GM19351 (cell line): ENCODE measurements around the gene SORCS2.

Experiments
- ATAC-seq: cut with Tn5 transposase; IDR thresholded peaks from one replicate; pipeline ENCODE4 v1.9.1; 2021; ENCODE audit warnings: mild to moderate bottlenecking, moderate library complexity; ENCODE audit not compliant: unreplicated experiment

The SORCS2 gene

DNA sequence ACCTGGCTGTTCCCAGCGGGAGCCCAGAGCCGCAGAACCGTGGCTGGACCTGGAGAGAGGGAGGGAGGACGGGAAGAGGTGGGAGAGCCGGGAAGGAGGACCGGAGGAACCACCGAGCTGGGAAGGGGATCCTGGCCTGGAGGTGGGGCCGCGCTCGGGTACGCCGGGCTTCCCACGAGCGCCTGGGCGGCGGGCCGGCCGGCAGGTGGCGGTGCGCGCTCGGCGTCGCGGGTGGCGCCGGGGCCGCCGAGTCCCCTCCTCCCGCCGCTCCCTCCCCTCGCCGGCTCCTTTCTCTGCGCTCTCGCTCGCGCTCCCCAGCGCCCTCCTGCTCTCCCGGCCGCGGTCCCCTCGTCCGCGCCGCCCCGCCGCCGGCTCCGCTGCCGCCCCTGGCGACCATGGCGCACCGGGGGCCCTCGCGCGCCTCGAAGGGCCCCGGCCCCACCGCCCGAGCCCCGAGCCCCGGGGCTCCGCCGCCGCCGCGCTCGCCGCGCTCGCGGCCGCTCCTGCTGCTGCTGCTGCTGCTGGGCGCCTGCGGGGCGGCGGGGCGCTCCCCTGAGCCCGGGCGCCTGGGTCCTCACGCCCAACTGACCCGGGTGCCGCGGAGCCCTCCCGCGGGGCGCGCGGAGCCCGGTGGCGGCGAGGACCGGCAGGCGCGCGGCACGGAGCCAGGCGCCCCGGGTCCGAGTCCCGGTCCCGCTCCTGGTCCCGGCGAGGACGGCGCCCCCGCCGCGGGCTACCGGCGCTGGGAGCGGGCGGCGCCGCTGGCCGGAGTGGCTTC is at the start of gene SORCS2:
Gene SORCS2 (plus strand): TSS at position 287 of the 778 bp plus-strand sequence.
- ATAC-seq = peak; percentile 73

DNA sequence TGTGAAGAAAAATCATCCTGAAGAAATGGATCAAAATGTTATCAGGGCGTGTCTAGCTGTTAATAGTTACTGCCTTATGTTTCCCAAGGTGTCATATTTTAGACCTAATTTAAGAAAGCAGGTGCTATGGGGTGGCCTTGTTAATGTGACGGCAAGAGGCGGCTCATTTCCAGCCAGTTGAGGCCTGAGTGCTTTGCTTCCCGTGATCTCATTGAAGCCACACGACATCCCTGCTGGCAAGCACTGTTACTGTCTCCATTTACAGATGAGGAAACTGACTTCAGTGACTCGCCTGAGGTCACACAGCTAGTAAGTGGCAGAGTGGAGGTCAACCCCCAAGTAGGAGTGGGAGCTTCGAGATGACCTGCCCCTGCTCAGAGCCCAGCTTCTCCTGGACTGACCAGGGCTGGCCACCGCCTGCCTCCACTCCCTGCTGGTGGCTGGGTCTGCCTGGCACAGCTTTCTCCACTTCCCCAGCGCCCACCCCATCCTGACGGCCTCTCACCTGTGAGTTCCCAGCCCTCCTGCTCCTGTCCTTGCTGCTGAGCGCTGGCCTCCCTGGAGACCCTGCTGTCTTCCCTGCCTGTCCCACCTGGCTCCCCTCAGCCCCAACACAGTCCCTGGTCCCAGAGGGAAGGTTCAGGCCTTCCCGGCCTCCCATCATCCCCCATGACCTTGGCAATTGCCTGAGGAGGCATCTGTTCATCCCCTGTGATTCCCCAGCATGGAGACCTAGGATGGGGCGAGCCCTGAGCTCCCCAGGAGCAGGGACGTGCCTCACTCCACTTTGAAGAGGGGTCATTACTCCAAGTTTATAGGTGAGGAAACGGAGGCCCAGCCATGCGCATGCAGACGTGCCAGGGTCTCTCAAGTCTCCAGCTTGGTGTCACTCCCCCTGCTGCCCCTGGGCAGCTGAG is 47.7 kb upstream of the SORCS2 start:
- ATAC-seq = no peak

DNA sequence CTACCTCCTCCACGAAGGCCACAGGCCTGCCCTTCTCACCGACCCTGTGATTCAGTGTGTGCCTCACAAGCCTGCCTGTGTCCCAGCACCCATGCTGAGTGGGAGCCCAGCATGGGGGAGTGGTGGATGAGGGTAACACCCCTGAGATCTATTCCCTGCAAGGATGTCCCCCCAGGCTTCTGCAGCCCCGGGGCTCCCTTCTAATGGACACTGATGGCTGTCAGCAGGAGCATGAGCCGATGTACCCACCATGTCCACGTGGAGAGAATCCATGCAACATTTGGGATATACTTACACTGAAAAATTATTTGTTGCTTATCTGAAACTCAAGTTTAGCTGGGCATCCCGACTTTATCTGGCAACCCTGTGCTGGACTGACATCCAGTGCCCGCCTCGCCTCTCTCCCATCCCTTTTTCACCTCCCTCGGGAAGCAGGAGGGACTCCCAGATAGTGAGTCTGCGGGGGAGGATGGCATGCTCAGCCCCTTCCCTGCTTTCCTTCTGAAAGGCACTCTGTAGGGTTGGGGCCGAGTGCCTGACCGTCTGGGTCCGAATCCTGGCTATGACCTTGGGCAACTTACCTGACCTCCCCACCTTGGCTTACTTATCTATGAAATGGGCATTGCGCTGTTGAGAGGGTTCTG is 46.9 kb upstream of the SORCS2 start:
- no peak for ATAC-seq

DNA sequence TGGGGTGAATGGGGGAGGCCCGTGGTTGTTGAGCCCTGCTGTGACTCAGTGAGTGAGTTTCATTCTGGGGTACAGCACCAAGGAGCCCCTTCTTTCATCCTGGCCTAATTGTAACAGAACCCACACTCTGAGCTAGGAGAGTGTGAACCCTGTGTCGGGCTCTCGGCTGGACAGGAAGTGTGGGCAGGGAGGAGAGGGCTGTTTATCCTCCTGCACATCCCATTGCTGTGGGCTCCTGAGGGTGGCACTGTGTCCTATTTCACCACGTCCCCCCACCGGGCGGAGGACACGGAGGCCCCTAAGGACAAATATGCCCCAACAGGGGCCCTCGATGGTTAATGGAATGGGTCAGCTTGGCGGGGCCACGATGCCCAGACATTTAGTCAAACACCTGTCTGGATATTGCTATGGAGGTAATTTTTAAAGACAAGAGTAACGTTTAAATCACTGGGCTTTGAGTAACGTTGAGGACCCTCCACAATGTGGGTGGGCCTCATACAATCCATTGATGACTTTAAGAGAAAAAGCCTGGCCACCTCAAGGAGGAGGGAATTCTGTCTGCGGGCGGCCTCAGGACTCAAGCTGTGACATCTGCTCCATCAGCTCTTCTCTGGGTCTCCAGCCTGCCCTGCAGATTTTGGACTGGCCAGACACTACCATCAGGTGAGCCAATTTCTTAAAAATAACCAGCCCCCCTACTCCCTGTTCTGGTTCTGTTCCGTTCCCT is 46.1 kb upstream of the SORCS2 start:
- ATAC-seq = no peak

DNA sequence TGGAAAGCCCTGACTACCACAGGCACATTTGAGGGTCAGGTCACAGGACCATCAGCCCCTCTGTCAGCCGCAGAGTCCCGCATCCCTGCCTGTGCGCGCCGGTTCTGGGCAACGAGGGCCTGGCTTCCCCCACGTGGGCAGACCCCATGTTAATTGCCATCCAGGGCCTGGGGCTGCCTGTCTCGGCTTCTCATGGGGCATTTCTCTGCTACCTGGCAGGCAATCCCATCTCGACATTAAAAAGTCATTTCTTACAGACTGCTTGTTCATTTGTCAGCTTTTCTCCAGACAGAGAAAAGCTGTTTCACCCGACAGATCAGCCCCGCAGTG is 45.6 kb upstream of the SORCS2 start:
- no peak for ATAC-seq

DNA sequence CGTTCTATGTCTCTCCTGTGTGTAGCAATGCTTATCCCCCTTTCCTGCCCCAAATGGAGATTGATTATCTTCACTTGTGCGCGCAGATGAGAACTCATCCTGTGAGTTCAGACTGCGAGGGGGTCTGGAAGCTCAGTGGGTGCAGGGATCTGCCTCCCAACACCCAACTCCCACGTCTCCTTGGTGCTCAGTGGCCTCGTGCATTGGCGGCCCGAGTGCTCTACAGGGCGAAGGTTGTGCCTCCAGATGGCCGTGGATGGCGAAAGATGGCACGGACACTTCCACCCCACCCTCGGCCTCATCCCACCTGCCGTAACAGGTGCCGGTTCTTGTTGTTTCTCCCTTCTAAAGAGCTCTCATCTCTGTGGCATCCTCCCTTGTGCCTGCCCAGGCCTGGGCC is 45.1 kb upstream of the SORCS2 start:
- no peak for ATAC-seq

DNA sequence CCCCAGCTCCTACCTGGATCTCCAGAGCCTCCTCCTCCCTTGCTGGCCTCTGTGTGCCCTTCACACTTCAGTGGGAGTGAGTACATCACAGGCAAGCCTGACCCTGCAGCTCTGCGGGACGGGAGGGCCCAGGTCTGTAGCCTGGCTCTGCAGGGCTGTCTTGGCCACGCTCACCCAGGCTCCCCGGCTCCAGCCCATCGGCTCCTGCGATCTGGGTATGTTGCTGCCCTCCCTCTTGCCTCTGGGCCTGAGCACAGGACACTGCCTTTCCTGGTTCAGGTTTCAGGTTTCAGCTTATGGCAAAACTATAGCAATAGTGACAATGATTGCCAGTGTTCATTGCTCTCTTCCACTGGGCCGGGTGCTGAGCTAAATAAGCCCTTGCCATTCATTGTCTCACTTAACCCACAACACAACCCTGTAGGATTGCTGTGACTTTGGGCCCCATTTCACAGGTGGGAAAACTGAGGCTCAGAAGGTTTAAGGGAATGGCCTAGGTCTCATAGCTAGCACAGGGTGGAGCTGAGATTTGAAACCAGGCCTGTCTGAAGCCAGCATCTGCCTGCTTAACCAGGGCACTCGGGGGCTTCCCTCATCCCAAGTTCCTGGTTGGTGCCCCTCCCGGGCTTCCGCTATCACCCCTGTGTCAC is 44.6 kb upstream of the SORCS2 start:
- ATAC-seq = no peak

DNA sequence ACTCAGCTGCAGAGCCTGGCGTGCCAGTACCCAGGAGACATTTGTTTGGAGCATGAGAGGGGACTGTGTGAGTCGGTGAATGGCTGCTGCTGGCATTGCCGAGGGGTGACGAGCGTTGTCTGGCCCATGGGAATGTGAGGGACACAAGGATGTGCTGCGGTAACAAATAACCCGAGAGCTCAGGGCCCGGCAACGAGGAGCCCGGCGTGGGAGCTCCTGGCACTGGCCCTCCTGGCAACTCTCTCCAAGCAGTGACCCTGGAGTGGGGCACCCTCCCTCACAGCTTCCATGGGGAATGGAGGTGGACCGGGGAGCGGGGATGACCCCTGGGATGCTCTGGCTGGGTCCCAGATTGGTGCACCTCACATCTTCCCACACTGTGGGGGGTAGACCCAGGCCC is 44.0 kb upstream of the SORCS2 start:
- ATAC-seq = no peak

DNA sequence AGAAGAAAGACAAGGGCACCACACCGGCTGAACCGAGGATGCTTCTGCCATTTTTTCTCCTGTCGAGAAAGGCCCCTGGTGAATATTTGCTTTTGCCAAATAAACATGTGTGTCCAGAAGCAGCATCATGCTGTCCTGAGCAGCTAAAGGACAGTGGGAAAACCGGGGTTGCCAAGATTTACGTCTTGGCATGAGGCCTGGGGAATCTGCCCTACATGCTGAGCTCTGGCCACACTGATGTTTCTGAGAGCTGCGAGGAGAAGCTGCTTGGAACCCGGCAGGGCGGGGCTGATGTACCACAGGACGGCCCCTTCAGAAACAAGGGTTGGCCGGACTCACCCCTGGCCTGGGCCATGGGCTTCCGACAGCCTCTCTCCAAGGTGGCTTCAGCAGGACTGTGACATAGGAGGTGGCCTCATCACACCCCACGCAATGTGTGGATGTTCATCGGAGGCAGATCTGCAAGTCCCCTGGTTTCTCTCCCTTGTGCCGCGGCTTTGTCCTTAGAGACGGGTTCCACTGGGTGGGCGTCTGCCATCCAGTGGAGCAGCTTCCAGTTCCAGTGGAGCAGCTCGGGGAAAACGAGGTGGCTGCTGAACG is 42.2 kb upstream of the SORCS2 start:
- ATAC-seq = no peak

DNA sequence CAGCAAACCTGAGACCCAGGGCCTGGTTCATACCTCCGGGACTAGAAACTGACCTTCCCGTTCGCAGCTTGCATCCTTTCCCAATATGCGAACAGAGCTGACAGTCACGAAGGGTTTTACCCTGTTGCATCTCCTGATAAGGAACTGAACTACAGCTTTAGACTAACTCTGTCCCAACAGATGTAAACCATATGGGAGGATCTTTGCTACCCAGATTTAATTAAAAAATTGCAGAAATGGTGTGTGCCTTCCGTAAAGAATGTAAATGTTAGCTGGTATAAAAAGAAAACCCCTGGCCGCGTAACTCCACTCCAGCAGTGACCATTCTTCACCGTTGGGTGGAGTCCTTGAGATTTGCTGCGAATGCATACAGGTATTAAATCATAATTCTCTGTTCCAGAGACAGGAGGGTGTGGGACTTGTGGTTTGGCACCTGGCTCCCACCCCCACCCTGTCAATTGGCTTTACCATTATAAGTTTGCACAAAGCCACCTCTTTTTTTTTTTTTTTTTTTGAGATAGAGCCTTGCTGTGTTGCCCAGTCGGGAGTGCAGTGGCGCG is 40.6 kb upstream of the SORCS2 start:
- ATAC-seq = no peak

DNA sequence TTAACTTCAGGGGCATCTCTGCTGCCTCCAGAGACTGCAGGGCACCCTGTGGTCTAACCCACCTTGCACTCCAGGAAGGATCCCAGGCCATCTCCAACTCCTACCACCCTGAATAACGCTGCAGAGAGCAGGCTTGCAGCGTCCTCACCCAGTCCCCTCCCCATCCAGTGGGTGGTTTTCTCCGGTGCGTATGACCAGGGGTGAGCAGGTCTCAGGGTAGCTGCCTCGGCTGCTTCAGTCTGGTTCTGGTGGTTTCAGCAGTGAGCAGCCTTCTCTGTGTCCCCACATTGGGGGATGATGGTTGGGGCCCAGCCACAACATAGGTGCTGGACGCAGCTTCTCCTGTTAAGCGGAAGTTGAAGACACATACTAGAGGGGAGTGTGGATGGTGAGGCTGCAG is 38.6 kb upstream of the SORCS2 start:
- ATAC-seq = no peak

DNA sequence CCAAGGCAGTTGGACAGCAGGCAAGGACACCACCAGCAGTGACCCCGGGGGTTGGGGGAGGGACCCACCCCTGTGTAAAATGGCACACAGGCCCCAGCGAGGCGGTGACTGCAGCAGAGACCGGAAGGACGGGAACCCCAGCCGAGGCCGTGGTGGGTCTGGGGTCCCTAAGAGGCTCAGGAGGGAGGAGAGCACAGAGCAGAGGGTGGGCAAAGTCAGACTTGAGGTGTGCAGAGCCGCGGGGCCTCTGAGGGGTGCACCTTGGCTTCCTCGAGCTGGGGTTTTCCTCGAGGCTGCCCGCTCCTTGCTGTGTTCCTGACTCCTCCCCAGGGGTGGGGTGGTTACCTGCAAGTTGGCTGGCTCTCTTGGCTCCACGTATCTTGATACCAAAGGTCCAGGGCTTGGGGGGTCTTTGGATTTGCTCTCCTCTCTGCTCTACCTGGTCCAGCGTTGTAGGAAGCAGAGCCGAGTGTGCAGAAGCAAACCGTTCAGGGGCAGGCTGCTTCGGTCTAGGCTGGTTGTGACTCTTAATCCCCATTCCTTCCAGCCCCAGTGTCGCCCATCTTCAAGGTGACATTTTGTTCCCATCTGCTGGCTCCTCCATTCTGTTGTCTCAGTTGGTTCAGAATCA is 37.9 kb upstream of the SORCS2 start:
- no peak for ATAC-seq

DNA sequence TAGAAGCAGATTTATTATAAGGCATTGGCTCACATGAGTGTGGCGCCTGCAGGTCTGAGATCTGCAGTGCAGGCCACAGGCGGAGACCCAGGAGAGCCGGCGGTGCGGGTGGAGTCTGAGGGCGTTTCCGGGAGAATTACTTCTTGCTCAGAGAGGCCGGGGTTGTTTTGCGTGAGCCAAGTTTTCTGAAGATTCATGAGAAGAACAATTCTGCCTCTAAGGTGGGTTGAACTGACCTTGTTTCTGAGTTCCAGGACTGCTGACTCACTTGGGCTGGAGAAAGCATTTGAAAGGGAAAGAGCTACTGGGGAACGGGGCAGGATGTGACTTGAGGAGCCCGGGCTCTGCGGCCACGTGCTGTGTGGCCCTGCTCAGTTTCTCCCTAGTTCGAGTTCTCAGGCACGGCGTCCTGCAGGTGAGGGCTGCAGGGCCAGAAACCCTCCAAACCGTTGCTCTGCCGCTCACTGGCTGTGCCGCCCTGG is 36.7 kb upstream of the SORCS2 start:
- ATAC-seq = no peak

DNA sequence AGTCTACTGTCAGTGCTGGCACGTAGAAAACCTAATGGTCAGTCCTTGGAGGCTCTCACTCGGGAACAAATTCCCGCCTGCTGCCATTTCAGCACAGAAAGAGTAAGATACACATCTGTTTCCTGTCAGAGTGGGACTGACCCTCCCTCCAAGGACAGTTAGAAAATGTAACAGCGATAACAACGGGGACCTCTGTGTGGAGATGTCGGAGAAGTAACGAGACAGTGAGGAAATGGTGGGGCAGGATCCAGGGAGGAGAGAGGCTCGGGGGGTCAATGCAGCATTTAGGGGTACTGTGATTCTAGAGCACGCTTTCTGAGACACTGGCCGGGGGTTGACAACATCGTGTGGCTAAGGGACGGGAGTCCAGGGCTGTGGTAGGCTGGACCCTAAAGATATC is 36.0 kb upstream of the SORCS2 start:
- ATAC-seq = no peak

DNA sequence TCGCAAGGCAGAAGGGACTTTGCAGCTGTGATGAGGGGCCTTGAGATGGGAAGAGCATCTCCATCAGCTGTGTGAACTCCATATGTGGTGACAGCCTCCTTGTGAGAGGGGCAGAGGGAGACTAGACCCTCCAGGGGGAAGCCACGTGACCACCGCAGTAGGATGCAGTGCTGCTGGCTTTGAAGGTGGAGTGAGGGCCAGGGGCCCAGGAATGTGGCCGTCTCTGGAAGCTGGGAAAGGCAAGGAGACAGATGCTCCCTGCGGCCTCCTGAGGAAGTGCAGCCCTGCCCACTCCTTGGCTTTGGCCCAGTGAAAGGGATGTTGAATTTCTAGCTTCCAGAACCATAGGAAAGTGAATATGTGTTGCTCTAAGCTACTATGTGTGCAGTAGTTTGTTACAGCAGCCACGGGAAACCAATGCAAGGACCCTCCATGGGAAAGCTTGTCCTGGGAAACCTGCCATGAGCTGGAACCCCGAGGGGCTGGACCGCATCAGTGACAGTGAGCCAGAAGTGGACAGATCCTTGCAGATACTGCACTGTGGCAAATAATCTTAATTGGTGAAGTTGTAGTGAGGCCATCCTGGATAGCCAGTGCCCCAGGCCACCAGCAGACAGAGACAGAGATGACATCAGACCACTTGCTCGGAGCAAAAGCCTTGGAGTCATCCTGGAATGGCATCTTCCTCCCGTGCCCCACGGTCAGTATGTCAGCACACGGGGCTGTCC is 35.4 kb upstream of the SORCS2 start:
- ATAC-seq = no peak

DNA sequence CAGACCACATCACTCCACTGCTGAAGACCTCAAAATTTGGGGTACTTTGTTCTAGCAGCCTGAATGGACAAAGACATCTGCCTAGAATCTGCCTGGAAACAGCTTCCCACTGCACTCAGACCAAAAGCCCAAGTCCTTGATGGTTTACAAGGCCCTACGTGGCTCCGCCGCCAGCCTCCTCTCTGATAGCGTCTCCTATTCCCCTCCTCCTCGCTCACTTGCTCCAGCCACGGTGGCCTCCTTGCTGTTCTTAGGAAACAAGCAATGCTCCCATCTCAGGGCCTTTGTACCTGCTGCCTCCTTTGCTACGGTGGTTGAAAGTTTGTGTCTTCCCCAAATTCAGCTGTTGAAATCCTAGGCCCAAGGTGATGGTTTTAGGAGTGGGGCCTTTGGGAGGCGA is 34.7 kb upstream of the SORCS2 start:
- no peak for ATAC-seq

DNA sequence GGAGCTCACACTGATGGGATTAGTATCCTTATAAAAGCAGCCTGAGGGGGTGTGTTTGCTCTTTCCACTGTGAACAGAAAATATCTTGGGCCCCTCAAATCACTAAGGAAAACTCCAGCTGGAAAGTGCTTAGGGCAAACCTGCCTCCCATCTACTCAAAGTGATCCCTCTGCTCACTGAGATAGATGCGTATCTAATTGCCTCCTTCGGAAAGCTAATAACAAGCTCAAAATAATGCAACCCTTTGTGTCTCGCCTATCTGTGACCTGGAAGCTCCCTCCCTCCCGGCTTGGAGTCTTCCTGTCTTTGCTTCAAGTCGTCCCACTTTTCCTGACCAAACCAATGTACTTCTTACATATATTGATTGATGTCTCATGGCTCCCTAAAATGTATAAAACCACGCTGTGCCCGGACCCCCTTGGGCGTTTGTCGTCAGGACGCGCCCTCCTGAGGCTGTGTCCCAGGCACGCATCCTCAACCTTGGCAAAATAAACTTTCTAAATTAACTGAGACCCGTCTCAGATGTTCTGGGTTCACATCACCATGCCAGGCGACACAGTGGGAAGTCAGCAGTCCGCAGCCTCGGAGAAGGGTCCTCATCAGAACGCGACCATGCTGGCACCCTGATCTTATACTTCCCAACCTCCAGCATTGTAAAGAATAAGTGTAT is 34.1 kb upstream of the SORCS2 start:
- ATAC-seq = no peak

DNA sequence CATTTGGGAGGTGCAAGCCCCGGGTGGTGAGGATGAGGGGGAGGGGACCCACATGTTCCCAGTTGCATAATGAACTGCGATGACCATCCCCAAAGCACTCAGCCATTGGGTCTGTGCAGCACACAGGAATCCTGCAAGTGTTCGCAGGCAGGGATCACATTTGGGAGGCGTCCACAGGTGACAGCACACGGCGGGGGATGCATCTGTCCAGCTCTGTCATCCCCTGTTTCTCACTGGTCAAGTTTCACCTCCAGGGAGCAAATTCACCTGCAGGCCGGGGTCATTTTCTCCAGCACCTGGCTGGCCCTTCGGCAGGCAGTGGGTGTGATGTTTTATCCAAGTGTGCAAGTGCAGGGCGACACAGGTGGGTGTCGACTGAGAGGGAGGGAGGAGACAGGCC is 33.3 kb upstream of the SORCS2 start:
- no peak for ATAC-seq
